HepG2 (cell line): ENCODE data around the gene ATP12A. TPM values are rescaled to one million over a fixed set of nuclear protein-coding genes. Genes with fewer than 3 reads are reported as not detected.

ENCODE experiments used
- HINFP ChIP-seq: sonication (generic); formaldehyde crosslinking; IDR thresholded peaks from 2 replicates; pipeline ENCODE4 v1.4.0; 2020; ENCODE audit warnings: low read depth, mild to moderate bottlenecking, missing genetic modification reagents
- HNF1A ChIP-seq, 2 experiments: sonication (generic) in 1 of 2; formaldehyde crosslinking in 1 of 2; IDR thresholded peaks; 2 replicates each; pipeline versions ENCODE4 v1.4.0 to v1.6.1; 2016 to 2020; ENCODE audit warnings: borderline replicate concordance in 1 of 2, low read depth in 1 of 2, mild to moderate bottlenecking in 1 of 2, missing genetic modification reagents in 1 of 2
- ONECUT2 ChIP-seq: sonication (generic); formaldehyde crosslinking; IDR thresholded peaks from 2 replicates; pipeline ENCODE4 v1.4.0; 2020; ENCODE audit warnings: missing genetic modification reagents
- polyA plus RNA-seq, 8 experiments: library from polyadenylated mRNA; depleted of rRNA in 3 of 8; stranded (reverse) in 7 of 8; unstranded in 1 of 8; fragments of >200 nt; fragmentation: Illumina TruSeq in 4 of 8; extraction: Trizol in 4 of 8; gene quantifications; 2 replicates each; pipeline versions ENCODE4 v1.2.1 to v1.2.3, GENCODE V29; 2011 to 2016; ENCODE audit warnings: low read depth in 4 of 8, missing spikeins in 1 of 8, mixed read lengths in 1 of 8; ENCODE audit not compliant: insufficient read depth in 1 of 8
- total RNA-seq, 5 experiments: library from RNA; depleted of rRNA; stranded (reverse); fragments of >200 nt; fragmentation: Illumina TruSeq; extraction: Trizol; gene quantifications; 2 replicates each; pipeline ENCODE4 v1.2.3, GENCODE V29; 2016; ENCODE audit warnings: low read depth in 1 of 5
- TF ChIP-seq, protein P1 (sequence below): sonication (generic); formaldehyde crosslinking; conservative IDR thresholded peaks from 2 replicates; pipeline ENCODE4 v1.4.0; 2020; ENCODE audit warnings: mild to moderate bottlenecking, missing genetic modification reagents, moderate library complexity

ATP12A gene
- total and polyA plus RNA-seq, 2 of the 13 experiments (the other 11 are each of a cell fraction or from before 2014, with no cell fraction given): not detected

DNA sequence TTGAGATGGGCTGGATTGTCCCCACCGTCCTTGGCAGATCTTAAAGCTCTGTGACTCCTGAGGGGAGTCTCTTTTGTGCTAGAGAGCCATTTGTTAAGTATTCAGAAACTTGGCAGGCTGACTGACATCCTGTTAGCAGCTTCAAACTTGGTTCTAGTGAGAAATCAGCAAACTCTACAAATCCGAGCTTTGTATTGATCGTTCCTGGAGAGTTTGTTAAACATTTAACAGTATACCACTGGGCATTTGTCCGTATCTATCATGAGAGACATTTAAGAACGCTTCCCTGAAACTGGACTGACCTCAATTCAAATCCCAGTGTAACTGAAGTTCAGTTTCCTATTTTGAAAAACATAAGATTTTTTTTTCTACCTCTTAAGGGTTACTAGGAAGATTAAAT is 3.1 kb downstream of the ATP12A start (continued):
- TF ChIP-seq HNF1A (IDR thresholded peaks at IDR 0.05; ENCODE audit: low read depth) (peak; percentile 63), HNF1A (CRISPR knock-in tag; IDR thresholded peaks at IDR 0.05; ENCODE audit: borderline replicate concordance) (no peak), ONECUT2 (peak; percentile 79), HINFP (CRISPR knock-in tag) (no peak)
- TF ChIP-seq, protein P1, sequence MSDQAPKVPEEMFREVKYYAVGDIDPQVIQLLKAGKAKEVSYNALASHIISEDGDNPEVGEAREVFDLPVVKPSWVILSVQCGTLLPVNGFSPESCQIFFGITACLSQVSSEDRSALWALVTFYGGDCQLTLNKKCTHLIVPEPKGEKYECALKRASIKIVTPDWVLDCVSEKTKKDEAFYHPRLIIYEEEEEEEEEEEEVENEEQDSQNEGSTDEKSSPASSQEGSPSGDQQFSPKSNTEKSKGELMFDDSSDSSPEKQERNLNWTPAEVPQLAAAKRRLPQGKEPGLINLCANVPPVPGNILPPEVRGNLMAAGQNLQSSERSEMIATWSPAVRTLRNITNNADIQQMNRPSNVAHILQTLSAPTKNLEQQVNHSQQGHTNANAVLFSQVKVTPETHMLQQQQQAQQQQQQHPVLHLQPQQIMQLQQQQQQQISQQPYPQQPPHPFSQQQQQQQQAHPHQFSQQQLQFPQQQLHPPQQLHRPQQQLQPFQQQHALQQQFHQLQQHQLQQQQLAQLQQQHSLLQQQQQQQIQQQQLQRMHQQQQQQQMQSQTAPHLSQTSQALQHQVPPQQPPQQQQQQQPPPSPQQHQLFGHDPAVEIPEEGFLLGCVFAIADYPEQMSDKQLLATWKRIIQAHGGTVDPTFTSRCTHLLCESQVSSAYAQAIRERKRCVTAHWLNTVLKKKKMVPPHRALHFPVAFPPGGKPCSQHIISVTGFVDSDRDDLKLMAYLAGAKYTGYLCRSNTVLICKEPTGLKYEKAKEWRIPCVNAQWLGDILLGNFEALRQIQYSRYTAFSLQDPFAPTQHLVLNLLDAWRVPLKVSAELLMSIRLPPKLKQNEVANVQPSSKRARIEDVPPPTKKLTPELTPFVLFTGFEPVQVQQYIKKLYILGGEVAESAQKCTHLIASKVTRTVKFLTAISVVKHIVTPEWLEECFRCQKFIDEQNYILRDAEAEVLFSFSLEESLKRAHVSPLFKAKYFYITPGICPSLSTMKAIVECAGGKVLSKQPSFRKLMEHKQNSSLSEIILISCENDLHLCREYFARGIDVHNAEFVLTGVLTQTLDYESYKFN (CRISPR knock-in tag): no peak
